Heart right ventricle (tissue), 16 donors: Measurements from ENCODE around the gene ZC3HAV1L. TPM values are rescaled to one million over a fixed set of nuclear protein-coding genes. Genes with fewer than 3 reads are reported as not detected.

Source experiments
- ATAC-seq, 8 donors: fragments of 200-7000 bp; cut with Tn5 transposase; one replicate each; pipeline ENCODE4 v1.9.1; 2020; ENCODE audit warnings: mild to moderate bottlenecking in 8 of 8, moderate library complexity in 8 of 8, moderate number of reproducible peaks in 1 of 8
- DNase-seq, 2 donors: peaks; one replicate each; pipeline ENCODE4 v3.0.0-alpha.2; 2020
- H3K27ac ChIP-seq, 10 donors: fragments of 200-600 bp; sonication (generic) in 2 of 10; one replicate each; pipeline versions ENCODE4 v1.5.0 to v1.8.0; 2020 to 2022; ENCODE audit warnings: mild to moderate bottlenecking in 3 of 10
- H3K27me3 ChIP-seq, 7 donors: fragments of 200-600 bp; one replicate each; pipeline ENCODE4 v1.8.0; 2021 to 2022; ENCODE audit warnings: mild to moderate bottlenecking in 2 of 7
- H3K36me3 ChIP-seq, 9 donors: fragments of 200-600 bp; sonication (generic) in 1 of 9; one replicate each; pipeline versions ENCODE4 v1.5.0 to v1.8.0; 2020 to 2022; ENCODE audit warnings: mild to moderate bottlenecking in 2 of 9
- H3K4me1 ChIP-seq, 9 donors: fragments of 200-600 bp; sonication (generic) in 1 of 9; one replicate each; pipeline versions ENCODE4 v1.5.0 to v1.8.0; 2020 to 2022; ENCODE audit warnings: mild to moderate bottlenecking in 4 of 9
- H3K4me3 ChIP-seq, 10 donors: fragments of 200-600 bp; sonication (generic) in 2 of 10; one replicate each; pipeline versions ENCODE4 v1.5.0 to v1.8.0; 2020 to 2022; ENCODE audit warnings: mild to moderate bottlenecking in 7 of 10, moderate library complexity in 2 of 10
- H3K9me3 ChIP-seq, 11 donors: fragments of 200-600 bp in 10 of 11; sonication (generic) in 2 of 11; one replicate each; pipeline versions ENCODE4 v1.5.0 to v1.8.0; 2013 to 2022; ENCODE audit warnings: mild to moderate bottlenecking in 2 of 11, control low read depth in 1 of 11, moderate library complexity in 1 of 11
- WGBS, 2 donors: extraction: QIAGEN DNeasy Blood & Tissue Kit; methylation state at CpG; one replicate each; pipeline ENCODE4 v1.1.7; 2013; ENCODE audit warnings: inconsistent platforms in 1 of 2; 5-methylcytosine and 5-hydroxymethylcytosine counted together
- intact Hi-C, 10 donors: fragments of 100-400 bp; cut with DNase I; formaldehyde crosslinking; loops; one replicate each; pipeline versions ENCODE4 v1.11.1 to v1.14.2; 2022
- polyA plus RNA-seq, 2 donors: library from polyadenylated mRNA; stranded (reverse); fragments of 200-250 nt; gene quantifications; one replicate each; pipeline ENCODE4 v1.2.3, GENCODE V29; 2013
- total RNA-seq, 10 donors: library from RNA; stranded (reverse); fragmentation: NEBNext Ultra II Directional in 3 of 10; extraction: Animal tissue kit (Norgen Biotek cat#: 25700) in 3 of 10; gene quantifications; one replicate each; pipeline versions ENCODE4 v1.2.1 to v1.2.4, GENCODE V29; 2021 to 2023
- TF ChIP-seq, protein P1 (sequence below), 9 donors: fragments of 200-600 bp; sonication (generic) in 2 of 9; IDR thresholded peaks; one replicate each; pipeline versions ENCODE4 v1.5.0 to v1.8.0; 2021 to 2022; ENCODE audit warnings: antibody characterized with exemption in 9 of 9, mild to moderate bottlenecking in 5 of 9, moderate library complexity in 1 of 9
- donor health status: Arrhythmogenic right ventricular cardiomyopathy.
- donor health status: ischemic (EF 13 %, LVEDD 7.1; RV severe dilation, severe dysfunction).
- donor health status: healthy with polysubstance abuse.
- donor health status: DM: no; HTN: yes; CAD: no.
- donor health status: DM: no; HTN: no; CAD: no.
- donor health status: ischemic (EF 25% LVEDD 6.9; RV normal size, moderate dysfunction).
- donor health status: ischemic (EF 25% LVEDD 5.7; RV mildly dilated, moderate dysfunction).
- donor health status: healthy.
- donor health status: DM: yes; HTN: yes; CAD: no.
- donor health status: Ischemic cardiomyopathy.
- donor health status: ischemic (EF 35%, LVEDD 5.7; RV mildly dilated, moderate dysfunction).
- donor health status: nonischemic (EF 11% LVEDD 7.7; RV severe dilation, severe dysfunction).
- donor health status: DM: yes; HTN: yes; CAD: no.
- donor health status: PGD.
- donor health status: ischemic (EF 29% LVEDD 5.4; RV normal size, mild dysfunction).
- donor health status: nonischemic (EF 23%, LVEDD 6.1; RV moderate dilation, normal function).

ZC3HAV1L gene
- total and polyA plus RNA-seq, 12 donors: 0.39 to 5.8 (median 2.3) TPM

DNA sequence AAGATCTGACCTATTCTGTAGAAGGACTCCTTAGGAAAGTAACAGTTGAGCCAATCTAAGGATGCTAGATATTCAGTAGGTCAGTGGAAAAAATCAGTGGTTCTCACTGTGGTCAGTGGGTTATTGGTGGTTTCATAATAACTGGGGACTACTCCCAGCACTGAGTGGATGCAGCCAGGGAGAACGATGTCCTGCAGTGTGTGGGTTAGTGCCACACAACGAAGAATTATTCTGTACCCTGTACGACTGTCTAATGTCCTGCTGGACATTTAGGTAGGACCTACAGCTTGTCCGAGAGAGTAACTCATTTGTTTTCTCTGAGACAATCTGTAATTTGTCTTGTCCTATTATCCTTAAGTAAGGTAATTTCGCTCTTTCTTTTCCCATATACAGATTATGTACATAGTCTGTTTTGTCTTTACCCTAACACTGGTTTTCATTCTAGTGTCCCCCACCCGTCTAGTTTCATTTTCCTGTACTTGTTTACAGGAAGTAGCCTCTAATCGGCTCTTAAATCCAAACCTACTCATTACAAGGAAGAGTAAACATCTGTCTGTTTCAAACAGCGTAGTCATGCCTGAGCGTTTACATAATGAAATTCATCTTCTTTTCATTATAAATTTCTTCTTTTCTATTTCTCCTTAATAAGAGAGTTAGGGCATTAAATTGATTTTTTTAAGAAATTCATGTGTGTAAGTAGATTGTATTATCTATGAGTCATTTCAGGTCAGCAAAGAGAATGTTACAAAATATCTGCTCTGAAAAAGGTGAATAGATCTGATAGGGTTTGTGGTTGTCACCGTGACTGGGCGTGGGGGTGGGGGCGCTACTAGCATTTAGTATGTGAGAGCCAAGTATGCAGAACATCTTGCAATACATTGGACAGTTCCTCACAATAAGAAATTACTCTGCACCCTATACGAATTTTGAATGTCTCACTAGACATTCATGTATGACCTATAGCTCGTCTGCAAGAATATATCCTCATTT lies 8.3 kb upstream of the ZC3HAV1L start:
- Histone ChIP-seq H3K27ac (peak overlapping the region in 4 of 10 donors; percentile 3 to 63 (median 28)), H3K4me1 (peaks cover 0 to 34% (median 8%) of the 10 kb centered on the region in 9 donors), H3K36me3 (peaks cover 0 to 60% (median 6%) of the 10 kb centered on the region in 9 donors), H3K9me3 (no peaks in the 10 kb centered on the region), H3K27me3 (no peaks in the 10 kb centered on the region), H3K4me3 (no peak overlapping the region)
- DNase-seq (no peak), ATAC-seq (no peak)
- intact Hi-C loops: loop anchor here in 1 of 10 donors (10.0 kb wide), 1 partner anchor 609 kb away; no protein-coding TSS in a partner anchor
- WGBS, 2 donors: 73 to 75% methylated on average over 14 of the region's 14 CpGs
- TF ChIP-seq, protein P1, sequence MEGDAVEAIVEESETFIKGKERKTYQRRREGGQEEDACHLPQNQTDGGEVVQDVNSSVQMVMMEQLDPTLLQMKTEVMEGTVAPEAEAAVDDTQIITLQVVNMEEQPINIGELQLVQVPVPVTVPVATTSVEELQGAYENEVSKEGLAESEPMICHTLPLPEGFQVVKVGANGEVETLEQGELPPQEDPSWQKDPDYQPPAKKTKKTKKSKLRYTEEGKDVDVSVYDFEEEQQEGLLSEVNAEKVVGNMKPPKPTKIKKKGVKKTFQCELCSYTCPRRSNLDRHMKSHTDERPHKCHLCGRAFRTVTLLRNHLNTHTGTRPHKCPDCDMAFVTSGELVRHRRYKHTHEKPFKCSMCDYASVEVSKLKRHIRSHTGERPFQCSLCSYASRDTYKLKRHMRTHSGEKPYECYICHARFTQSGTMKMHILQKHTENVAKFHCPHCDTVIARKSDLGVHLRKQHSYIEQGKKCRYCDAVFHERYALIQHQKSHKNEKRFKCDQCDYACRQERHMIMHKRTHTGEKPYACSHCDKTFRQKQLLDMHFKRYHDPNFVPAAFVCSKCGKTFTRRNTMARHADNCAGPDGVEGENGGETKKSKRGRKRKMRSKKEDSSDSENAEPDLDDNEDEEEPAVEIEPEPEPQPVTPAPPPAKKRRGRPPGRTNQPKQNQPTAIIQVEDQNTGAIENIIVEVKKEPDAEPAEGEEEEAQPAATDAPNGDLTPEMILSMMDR (IDR thresholded peaks at IDR 0.05): no peak

DNA sequence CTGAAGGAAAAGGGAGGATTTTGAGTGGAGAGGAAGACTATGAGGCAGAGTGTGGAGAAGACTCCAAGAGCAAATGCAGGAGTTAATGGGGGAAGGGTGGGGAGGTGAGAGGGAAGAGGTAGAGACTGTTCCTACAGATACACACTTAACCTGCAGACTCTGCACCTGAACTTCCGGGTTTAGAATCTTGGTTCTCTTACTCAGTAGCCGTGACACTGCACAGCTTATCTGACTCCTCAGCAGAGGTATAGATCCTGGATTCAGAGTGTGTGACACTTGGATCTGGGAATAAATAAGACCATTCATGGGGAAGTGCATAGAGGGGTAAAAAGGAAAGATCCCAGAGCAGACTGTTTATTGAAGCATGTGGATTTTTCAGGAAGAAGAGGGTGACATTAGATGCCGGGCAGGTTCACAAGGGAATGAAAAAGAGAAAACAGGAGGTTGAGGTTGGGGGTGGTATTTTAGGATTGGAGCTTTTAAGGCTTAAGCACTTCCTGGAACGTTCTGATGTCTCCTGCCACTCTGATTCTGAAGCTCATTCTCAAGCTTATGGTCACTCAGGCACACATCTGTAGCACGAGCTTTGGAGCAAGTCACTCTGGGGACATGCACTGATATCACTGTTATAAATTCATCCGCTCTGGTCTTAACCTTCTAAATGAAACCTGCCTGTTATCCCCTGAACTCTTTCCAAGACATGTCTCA lies 5.7 kb upstream of the ZC3HAV1L start:
- 57 to 64% methylated on average over 6 of the region's 6 CpGs for WGBS, 2 donors
- DNase-seq: no peak
- Histone ChIP-seq H3K27me3 (no peaks in the 10 kb centered on the region), H3K4me1 (peaks cover 0 to 32% (median 8%) of the 10 kb centered on the region in 9 donors), H3K27ac (no peak overlapping the region), H3K4me3 (no peak overlapping the region), H3K36me3 (peaks cover 0 to 34% (median 0%) of the 10 kb centered on the region in 9 donors), H3K9me3 (no peaks in the 10 kb centered on the region)
- TF ChIP-seq, protein P1 (IDR thresholded peaks at IDR 0.05): no peak
- no peak for ATAC-seq
- intact Hi-C loops: loop anchor here in 1 of 10 donors (10.0 kb wide), 1 partner anchor 607 kb away; no protein-coding TSS in a partner anchor

DNA sequence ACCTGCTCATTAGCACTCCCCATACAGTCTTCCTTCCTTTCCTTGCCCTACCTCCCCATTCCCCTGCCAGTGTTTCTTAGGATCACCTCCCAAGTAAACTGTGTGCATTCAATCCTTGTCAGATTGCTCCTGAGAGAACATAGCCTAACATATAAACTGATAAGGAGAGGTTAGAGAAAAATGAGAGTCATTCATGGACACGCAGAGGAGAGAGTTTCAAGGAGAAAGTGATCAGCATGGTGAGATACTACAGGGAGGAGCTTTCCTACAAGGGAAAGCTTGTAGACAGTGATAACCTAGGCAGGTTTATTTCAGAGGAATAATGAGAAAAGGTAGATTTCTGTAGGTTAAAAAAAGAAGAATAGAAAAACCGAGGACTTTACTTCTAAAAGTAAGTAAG lies 2.8 kb upstream of the ZC3HAV1L start:
- TF ChIP-seq, protein P1 (IDR thresholded peaks at IDR 0.05): no peak
- Histone ChIP-seq H3K4me1 (peaks cover 0 to 26% (median 21%) of the 10 kb centered on the region in 9 donors), H3K27ac (no peak overlapping the region), H3K4me3 (no peak overlapping the region), H3K27me3 (peaks cover 0 to 3% (median 0%) of the 10 kb centered on the region in 7 donors), H3K9me3 (no peaks in the 10 kb centered on the region), H3K36me3 (peaks cover 0 to 12% (median 0%) of the 10 kb centered on the region in 9 donors)
- no peak for ATAC-seq
- intact Hi-C loops: no loop called here
- DNase-seq: no peak
- WGBS, 2 donors: 67 to 87% methylated on average over 2 of the region's 2 CpGs

DNA sequence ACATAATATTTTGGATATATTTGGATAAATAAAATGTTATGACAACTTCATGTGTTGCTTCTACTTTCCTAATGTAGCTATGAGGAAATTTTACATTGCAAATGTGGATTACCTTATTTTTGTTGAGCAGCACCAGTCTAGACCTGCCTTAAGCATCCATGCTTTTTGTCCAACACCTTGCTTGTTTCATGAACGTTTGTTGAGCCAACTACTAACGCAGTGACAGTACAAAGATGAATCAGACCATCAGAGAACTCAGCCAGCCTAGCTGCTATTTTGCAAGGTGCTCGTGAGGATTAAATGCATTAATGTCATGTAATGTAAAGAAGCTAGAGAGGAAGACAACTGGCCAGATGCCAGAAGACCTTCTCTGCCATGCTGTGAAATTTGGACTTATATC lies 1.1 kb upstream of the ZC3HAV1L start:
- intact Hi-C loops: no loop called here

More for the DNA sequence above, 1.1 kb upstream of the ZC3HAV1L start:
- Histone ChIP-seq H3K27me3 (peaks cover 0 to 3% (median 0%) of the 10 kb centered on the region in 7 donors), H3K36me3 (peaks cover 0 to 26% (median 0%) of the 10 kb centered on the region in 9 donors), H3K4me1 (peaks cover 0 to 28% (median 21%) of the 10 kb centered on the region in 9 donors), H3K4me3 (no peak overlapping the region), H3K9me3 (no peaks in the 10 kb centered on the region), H3K27ac (no peak overlapping the region)
- ATAC-seq (no peak), DNase-seq (no peak)
- 80 to 91% methylated on average over 3 of the region's 3 CpGs for WGBS, 2 donors
- TF ChIP-seq, protein P1 (IDR thresholded peaks at IDR 0.05): no peak
